ENCODE measurements around the gene TMX2.

The TMX2 gene

GRCh38 chr11:57764566-57764965 is 52.2 kb downstream of the TMX2 start:
- DNase-seq (ENCODE audit: extremely low read depth, insufficient read length) = no peak
- Histone ChIP-seq H3K27me3 (replicated peaks; ENCODE audit: control insufficient read depth, insufficient read depth, low read length) (no peaks in the 10 kb centered on the region), H3K4me3 (replicated peaks; ENCODE audit: low read depth, low read length) (no peak overlapping the region; the same call in 1 of the 2 replicates), H3K36me3 (ENCODE audit: control insufficient read depth, insufficient read depth, low read length) (no peaks in the 10 kb centered on the region)
- TF ChIP-seq, protein P1, sequence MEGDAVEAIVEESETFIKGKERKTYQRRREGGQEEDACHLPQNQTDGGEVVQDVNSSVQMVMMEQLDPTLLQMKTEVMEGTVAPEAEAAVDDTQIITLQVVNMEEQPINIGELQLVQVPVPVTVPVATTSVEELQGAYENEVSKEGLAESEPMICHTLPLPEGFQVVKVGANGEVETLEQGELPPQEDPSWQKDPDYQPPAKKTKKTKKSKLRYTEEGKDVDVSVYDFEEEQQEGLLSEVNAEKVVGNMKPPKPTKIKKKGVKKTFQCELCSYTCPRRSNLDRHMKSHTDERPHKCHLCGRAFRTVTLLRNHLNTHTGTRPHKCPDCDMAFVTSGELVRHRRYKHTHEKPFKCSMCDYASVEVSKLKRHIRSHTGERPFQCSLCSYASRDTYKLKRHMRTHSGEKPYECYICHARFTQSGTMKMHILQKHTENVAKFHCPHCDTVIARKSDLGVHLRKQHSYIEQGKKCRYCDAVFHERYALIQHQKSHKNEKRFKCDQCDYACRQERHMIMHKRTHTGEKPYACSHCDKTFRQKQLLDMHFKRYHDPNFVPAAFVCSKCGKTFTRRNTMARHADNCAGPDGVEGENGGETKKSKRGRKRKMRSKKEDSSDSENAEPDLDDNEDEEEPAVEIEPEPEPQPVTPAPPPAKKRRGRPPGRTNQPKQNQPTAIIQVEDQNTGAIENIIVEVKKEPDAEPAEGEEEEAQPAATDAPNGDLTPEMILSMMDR (IDR thresholded peaks at IDR 0.05; ENCODE audit: insufficient read depth, low read length, poor library complexity, severe bottlenecking) = no peak

GRCh38 chr11:57764972-57765371 is 52.6 kb downstream of the TMX2 start:
- DNase-seq (ENCODE audit: extremely low read depth, insufficient read length) = no peak
- H3K27me3 ChIP-seq (replicated peaks; ENCODE audit: control insufficient read depth, insufficient read depth, low read length) = no peaks in the 10 kb centered on the region
- H3K4me3 ChIP-seq (replicated peaks; ENCODE audit: low read depth, low read length) = no peak overlapping the region; the same call in 1 of the 2 replicates
- no peaks in the 10 kb centered on the region for H3K36me3 ChIP-seq (ENCODE audit: control insufficient read depth, insufficient read depth, low read length)
- TF ChIP-seq, protein P1 (IDR thresholded peaks at IDR 0.05; ENCODE audit: insufficient read depth, low read length, poor library complexity, severe bottlenecking) = no peak

GRCh38 chr11:57770793-57771192 is 58.4 kb downstream of the TMX2 start:
- no peak overlapping the region for H3K4me3 ChIP-seq (replicated peaks; ENCODE audit: low read depth, low read length)
- no peaks in the 10 kb centered on the region for H3K36me3 ChIP-seq (ENCODE audit: control insufficient read depth, insufficient read depth, low read length)
- DNase-seq (ENCODE audit: extremely low read depth, insufficient read length) = no peak
- H3K27me3 ChIP-seq (replicated peaks; ENCODE audit: control insufficient read depth, insufficient read depth, low read length) = no peaks in the 10 kb centered on the region
- TF ChIP-seq, protein P1 (IDR thresholded peaks at IDR 0.05; ENCODE audit: insufficient read depth, low read length, poor library complexity, severe bottlenecking) = no peak

DNA sequence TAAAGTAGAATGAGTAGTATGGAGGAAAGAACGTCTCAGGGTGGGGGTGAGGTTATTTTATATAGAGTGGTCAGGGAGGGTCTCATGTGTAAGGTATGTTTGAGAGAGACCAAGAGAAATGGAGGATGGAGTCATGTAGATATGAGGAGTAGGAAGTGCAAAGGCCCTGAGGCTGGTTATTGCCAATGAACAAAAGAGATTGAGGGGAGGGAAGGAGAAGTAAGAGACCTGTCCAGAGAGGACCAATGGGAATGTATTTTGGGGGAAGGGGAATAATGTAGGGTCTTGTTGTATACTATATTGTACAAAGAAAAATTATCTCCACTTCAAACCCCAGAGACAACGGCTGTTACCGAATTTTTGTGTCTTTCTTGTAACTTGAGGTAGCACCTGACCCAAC is 59.0 kb downstream of the TMX2 start:
- no peaks in the 10 kb centered on the region for H3K36me3 ChIP-seq (ENCODE audit: control insufficient read depth, insufficient read depth, low read length)
- TF ChIP-seq, protein P1 (IDR thresholded peaks at IDR 0.05; ENCODE audit: insufficient read depth, low read length, poor library complexity, severe bottlenecking) = no peak
- H3K4me3 ChIP-seq (replicated peaks; ENCODE audit: low read depth, low read length) = no peak overlapping the region
- DNase-seq (ENCODE audit: extremely low read depth, insufficient read length) = no peak
- no peaks in the 10 kb centered on the region for H3K27me3 ChIP-seq (replicated peaks; ENCODE audit: control insufficient read depth, insufficient read depth, low read length)

DNA sequence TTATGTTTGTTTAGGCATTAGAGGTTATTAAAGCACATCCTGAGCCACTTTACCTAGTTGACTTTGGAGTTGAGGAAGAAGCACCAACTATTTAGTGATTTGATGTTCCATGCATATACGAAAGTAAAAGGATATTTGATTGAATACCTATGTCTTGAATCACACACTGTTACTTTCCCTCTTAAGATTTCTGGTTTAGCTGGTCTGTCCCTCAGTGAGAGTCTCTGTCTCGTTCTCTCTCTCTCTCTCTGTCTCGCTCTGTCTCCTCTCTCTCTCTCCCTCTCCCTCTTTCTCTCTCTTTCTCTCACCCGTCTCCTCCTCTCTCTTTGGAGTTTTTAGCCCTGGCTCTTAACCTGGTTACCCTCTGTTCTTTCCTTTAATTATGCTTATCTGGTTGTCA is 60.2 kb downstream of the TMX2 start:
- Histone ChIP-seq H3K4me3 (replicated peaks; ENCODE audit: low read depth, low read length) (no peak overlapping the region), H3K36me3 (ENCODE audit: control insufficient read depth, insufficient read depth, low read length) (no peaks in the 10 kb centered on the region), H3K27me3 (replicated peaks; ENCODE audit: control insufficient read depth, insufficient read depth, low read length) (no peaks in the 10 kb centered on the region)
- no peak for DNase-seq (ENCODE audit: extremely low read depth, insufficient read length)
- TF ChIP-seq, protein P1 (IDR thresholded peaks at IDR 0.05; ENCODE audit: insufficient read depth, low read length, poor library complexity, severe bottlenecking) = no peak

DNA sequence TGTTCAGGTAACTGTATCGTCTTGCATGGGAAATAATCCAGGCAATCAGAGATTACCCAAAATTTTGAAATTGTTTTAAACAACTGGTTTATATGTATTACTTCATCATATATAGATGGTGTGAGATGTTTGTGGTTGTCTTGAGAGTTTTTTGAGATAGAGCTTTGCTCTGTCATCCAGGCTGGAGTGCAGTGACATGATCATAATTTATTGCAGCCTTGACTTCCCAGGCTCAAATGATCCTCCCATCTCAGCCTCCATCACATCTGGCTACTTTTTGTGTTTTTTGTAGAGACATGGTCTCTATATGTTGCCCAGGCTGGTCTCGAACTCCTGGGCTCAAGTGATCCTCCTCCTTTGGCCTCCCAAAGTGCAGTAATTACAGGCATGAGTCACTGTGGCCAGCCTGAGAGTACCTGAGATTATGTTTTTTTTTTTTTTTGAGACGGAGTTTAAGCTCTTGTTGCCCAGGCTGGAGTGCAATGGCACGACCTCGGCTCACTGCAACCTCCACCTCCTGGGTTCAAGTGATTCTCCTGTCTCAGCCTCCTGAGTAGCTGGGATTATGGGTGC is 60.7 kb downstream of the TMX2 start:
- H3K36me3 ChIP-seq (ENCODE audit: control insufficient read depth, insufficient read depth, low read length) = no peaks in the 10 kb centered on the region
- no peaks in the 10 kb centered on the region for H3K27me3 ChIP-seq (replicated peaks; ENCODE audit: control insufficient read depth, insufficient read depth, low read length)
- H3K4me3 ChIP-seq (replicated peaks; ENCODE audit: low read depth, low read length) = no peak overlapping the region
- TF ChIP-seq, protein P1 (IDR thresholded peaks at IDR 0.05; ENCODE audit: insufficient read depth, low read length, poor library complexity, severe bottlenecking) = no peak
- no peak for DNase-seq (ENCODE audit: extremely low read depth, insufficient read length)
